Smooth muscle cell (in vitro differentiated cells): Measurements from ENCODE around the gene TBX10. TPM values are rescaled to one million over a fixed set of nuclear protein-coding genes. Genes with fewer than 3 reads are reported as not detected.

Experiments
- DNase-seq: peaks from one replicate; lab custom pipeline; 2025; ENCODE audit not compliant: unreplicated experiment; lab: John Stamatoyannopoulos, UW
- H2AFZ ChIP-seq: fragments of 200-600 bp; sonication (generic); 2 replicates; pipeline ENCODE4 v1.6.0; 2016; ENCODE audit warnings: antibody characterized with exemption, low read depth, mild to moderate bottlenecking
- H3F3A ChIP-seq: fragments of 200-600 bp; sonication (generic); 2 replicates; pipeline ENCODE4 v1.6.0; 2017; ENCODE audit warnings: antibody characterized with exemption, low read depth
- H3K27ac ChIP-seq: fragments of 200-600 bp; sonication (generic); 2 replicates; pipeline ENCODE4 v1.5.1; 2016; ENCODE audit warnings: low read depth, mild to moderate bottlenecking
- H3K27me3 ChIP-seq: fragments of 200-600 bp; sonication (generic); 2 replicates; pipeline ENCODE4 v1.6.1; 2016; ENCODE audit warnings: low read depth, mild to moderate bottlenecking
- H3K36me3 ChIP-seq: fragments of 200-600 bp; sonication (generic); 2 replicates; pipeline ENCODE4 v1.5.1; 2016; ENCODE audit warnings: low read depth
- H3K4me1 ChIP-seq: fragments of 200-600 bp; sonication (generic); 2 replicates; pipeline ENCODE4 v1.5.1; 2016; ENCODE audit warnings: low read depth
- H3K4me2 ChIP-seq: fragments of 200-600 bp; sonication (generic); 2 replicates; pipeline ENCODE4 v1.6.0; 2016; ENCODE audit warnings: mild to moderate bottlenecking
- H3K4me3 ChIP-seq: fragments of 200-600 bp; sonication (generic); 2 replicates; pipeline ENCODE4 v1.5.1; 2016; ENCODE audit warnings: mild to moderate bottlenecking
- H3K79me2 ChIP-seq: fragments of 200-600 bp; sonication (generic); 2 replicates; pipeline ENCODE4 v1.6.0; 2016; ENCODE audit warnings: low read depth, mild to moderate bottlenecking
- H3K9ac ChIP-seq: fragments of 200-600 bp; sonication (generic); 2 replicates; pipeline ENCODE4 v1.6.0; 2016; ENCODE audit warnings: low read depth
- H3K9me3 ChIP-seq: fragments of 200-600 bp; sonication (generic); replicated peaks from 2 replicates; pipeline ENCODE4 v1.5.1; 2016; ENCODE audit warnings: low read depth
- H4K20me1 ChIP-seq: fragments of 200-600 bp; sonication (generic); 2 replicates; pipeline ENCODE4 v1.6.0; 2016; ENCODE audit warnings: low read depth
- CTCF ChIP-seq: fragments of 200-600 bp; sonication (generic); IDR thresholded peaks from 2 replicates; pipeline ENCODE4 v1.5.1; 2017; ENCODE audit warnings: borderline replicate concordance, mild to moderate bottlenecking, antibody characterized with exemption; ENCODE audit not compliant: insufficient read depth, poor library complexity, severe bottlenecking
- WGBS: methylation state at CpG from one replicate; pipeline ENCODE4 v1.1.7; 2016; ENCODE audit warnings: low lambda C conversion rate; 5-methylcytosine and 5-hydroxymethylcytosine counted together
- polyA plus RNA-seq: library from polyadenylated mRNA; unstranded; fragments of >200 nt; fragmentation: Nextera tagmentation; extraction: Ambion mirVana; gene quantifications from 2 replicates; pipeline ENCODE4 v1.2.1, GENCODE V29; 2016
- total RNA-seq: library from RNA; depleted of rRNA; stranded (reverse); fragments of >200 nt; gene quantifications from 2 replicates; pipeline ENCODE4 v1.2.3, GENCODE V29; 2014

Gene TBX10
- total and polyA plus RNA-seq, 2 experiments from 2014 or later, result not detected

GRCh38 chr11:67666303-67666645, 26.7 kb upstream of the TBX10 start:
- H3K27me3 ChIP-seq, result no peaks in the 10 kb centered on the region
- no peak overlapping the region for H3K4me3 ChIP-seq
- 93% methylated on average over 10 of the region's 11 CpGs for WGBS
- H3F3A ChIP-seq, result no peaks in the 10 kb centered on the region
- H3K4me2 ChIP-seq, result no peak overlapping the region
- H3K9me3 ChIP-seq, result no peaks in the 10 kb centered on the region
- DNase-seq, result no peak
- H2AFZ ChIP-seq, result no peak overlapping the region
- no peaks in the 10 kb centered on the region for H4K20me1 ChIP-seq
- TF ChIP-seq CTCF, result no peak
- H3K4me1 ChIP-seq, result no peaks in the 10 kb centered on the region
- H3K9ac ChIP-seq, result no peak overlapping the region
- no peaks in the 10 kb centered on the region for H3K36me3 ChIP-seq
- H3K27ac ChIP-seq, result no peak overlapping the region
- H3K79me2 ChIP-seq, result no peaks in the 10 kb centered on the region

GRCh38 chr11:67665541-67666302, 26.2 kb upstream of the TBX10 start:
- 83% methylated on average over 22 of the region's 24 CpGs for WGBS

GRCh38 chr11:67664696-67665540, 25.4 kb upstream of the TBX10 start:
- Histone ChIP-seq H3K9ac (no peak overlapping the region), H3K4me2 (no peak overlapping the region), H3K4me3 (no peak overlapping the region), H3K36me3 (no peaks in the 10 kb centered on the region), H3F3A (no peaks in the 10 kb centered on the region), H3K27ac (no peak overlapping the region), H3K79me2 (no peaks in the 10 kb centered on the region), H3K9me3 (no peaks in the 10 kb centered on the region), H3K27me3 (no peaks in the 10 kb centered on the region), H2AFZ (no peak overlapping the region), H3K4me1 (no peaks in the 10 kb centered on the region), H4K20me1 (no peaks in the 10 kb centered on the region)
- WGBS, result 85% methylated on average over 22 of the region's 33 CpGs
- no peak for TF ChIP-seq CTCF
- no peak for DNase-seq

More at GRCh38 chr11:67665541-67666302, 26.2 kb upstream of the TBX10 start:
- Histone ChIP-seq H3K27ac (no peak overlapping the region), H3F3A (no peaks in the 10 kb centered on the region), H3K4me2 (no peak overlapping the region), H3K4me1 (no peaks in the 10 kb centered on the region), H4K20me1 (no peaks in the 10 kb centered on the region), H3K79me2 (no peaks in the 10 kb centered on the region), H3K27me3 (no peaks in the 10 kb centered on the region), H3K36me3 (no peaks in the 10 kb centered on the region), H3K4me3 (no peak overlapping the region), H3K9ac (no peak overlapping the region), H2AFZ (no peak overlapping the region), H3K9me3 (no peaks in the 10 kb centered on the region)
- TF ChIP-seq CTCF, result no peak
- DNase-seq, result no peak

GRCh38 chr11:67664213-67664585, 24.6 kb upstream of the TBX10 start:
- TF ChIP-seq CTCF, result no peak
- Histone ChIP-seq H3K27me3 (no peaks in the 10 kb centered on the region), H3K36me3 (no peaks in the 10 kb centered on the region), H3F3A (no peaks in the 10 kb centered on the region), H3K79me2 (no peaks in the 10 kb centered on the region), H3K27ac (no peak overlapping the region), H4K20me1 (no peaks in the 10 kb centered on the region), H2AFZ (no peak overlapping the region), H3K4me3 (no peak overlapping the region), H3K4me1 (no peaks in the 10 kb centered on the region), H3K4me2 (no peak overlapping the region), H3K9ac (no peak overlapping the region), H3K9me3 (no peaks in the 10 kb centered on the region)
- WGBS, result 97% methylated on average over 14 of the region's 16 CpGs
- DNase-seq, result no peak
